B cell (primary cell): ENCODE measurements around the gene CAMTA1. TPM values are rescaled to one million over a fixed set of nuclear protein-coding genes. Genes with fewer than 3 reads are reported as not detected.

ENCODE experiments used
- ATAC-seq: fragments of 200-7000 bp; cut with Tn5 transposase; one replicate; pipeline ENCODE4 v1.10.0; 2021; ENCODE audit warnings: low read depth, mild to moderate bottlenecking, moderate number of reproducible peaks, moderate library complexity
- CTCF ChIA-PET: fragments of 350-600 bp; sonication (Branson Sonifier 250); formaldehyde crosslinking; loops from one replicate; lab custom pipeline; 2021; ENCODE audit warnings: antibody characterized with exemption, inconsistent platforms; lab: Charles Lee
- POLR2A ChIA-PET: fragments of 350-600 bp; sonication (Branson Sonifier 250); formaldehyde crosslinking; loops from one replicate; lab custom pipeline; 2021; ENCODE audit warnings: antibody characterized with exemption; lab: Charles Lee
- DNase-seq: peaks from one replicate; pipeline ENCODE4 v3.0.0; 2013
- H2AFZ ChIP-seq: 2 replicates; pipeline ENCODE4 v1.6.1; 2012; ENCODE audit warnings: mild to moderate bottlenecking, low read depth, low read length; ENCODE audit not compliant: insufficient read depth, poor library complexity, severe bottlenecking
- H3K27ac ChIP-seq, 2 donors: 1 replicate in 1 of 2; 2 replicates in 1 of 2; pipeline ENCODE4 v1.5.1; 2012 to 2013; ENCODE audit warnings: low read length in 2 of 2, mild to moderate bottlenecking in 2 of 2, moderate library complexity in 1 of 2
- H3K27me3 ChIP-seq, 4 experiments: fragments of 200-600 bp in 1 of 4; sonication (generic) in 1 of 4; replicated peaks in 1 of 4; 1 replicate in 2 of 4; 2 replicates in 2 of 4; pipeline versions ENCODE4 v1.6.1 to v1.7.0; 2013 to 2016; ENCODE audit warnings: low read length in 3 of 4, mild to moderate bottlenecking in 2 of 4, mixed read lengths in 1 of 4, moderate library complexity in 1 of 4; ENCODE audit not compliant: insufficient read depth in 4 of 4, control insufficient read depth in 3 of 4; ENCODE audit errors: control extremely low read depth in 1 of 4
- H3K36me3 ChIP-seq, 2 experiments: replicated peaks in 1 of 2; 1 replicate in 1 of 2; 2 replicates in 1 of 2; pipeline versions ENCODE4 v1.6.1 to v1.7.1; 2013; ENCODE audit warnings: low read length in 1 of 2; ENCODE audit not compliant: insufficient read depth in 2 of 2, control insufficient read depth in 1 of 2; ENCODE audit errors: control extremely low read depth in 1 of 2, extremely low read depth in 1 of 2
- H3K4me1 ChIP-seq, 2 donors: fragments of 200-600 bp in 1 of 2; sonication (generic) in 1 of 2; 1 replicate in 1 of 2; 2 replicates in 1 of 2; pipeline versions ENCODE4 v1.5.1 to v1.6.1; 2013 to 2017; ENCODE audit warnings: low read length in 2 of 2; ENCODE audit not compliant: control insufficient read depth in 2 of 2, insufficient read depth in 2 of 2
- H3K4me2 ChIP-seq: replicated peaks from 2 replicates; pipeline ENCODE3; 2012; ENCODE audit warnings: mild to moderate bottlenecking, low read depth, low read length; ENCODE audit not compliant: poor library complexity, severe bottlenecking
- H3K4me3 ChIP-seq, 5 experiments: fragments of 200-600 bp in 1 of 5; sonication (generic) in 1 of 5; 1 replicate in 3 of 5; 2 replicates in 2 of 5; pipeline versions ENCODE4 v1.5.1 to v1.7.0; 2011 to 2016; ENCODE audit warnings: low read length in 4 of 5, mild to moderate bottlenecking in 4 of 5, low read depth in 2 of 5, control low read depth in 1 of 5, moderate library complexity in 1 of 5; ENCODE audit not compliant: insufficient read depth in 1 of 5; ENCODE audit errors: control extremely low read depth in 1 of 5, extremely low read depth in 1 of 5
- H3K79me2 ChIP-seq: fragments of 200-600 bp; sonication (generic); one replicate; pipeline ENCODE4 v1.6.0; 2016; ENCODE audit warnings: low read length; ENCODE audit not compliant: control insufficient read depth, insufficient read depth
- H3K9ac ChIP-seq: fragments of 200-600 bp; sonication (generic); 2 replicates; pipeline ENCODE4 v1.6.1; 2017; ENCODE audit warnings: mild to moderate bottlenecking, low read length, moderate library complexity
- H3K9me3 ChIP-seq, 3 donors: one replicate each; pipeline versions ENCODE4 v1.6.1 to v1.7.1; 2013; ENCODE audit warnings: low read length in 2 of 3; ENCODE audit not compliant: control insufficient read depth in 2 of 3, insufficient read depth in 1 of 3; ENCODE audit errors: control extremely low read depth in 1 of 3
- H4K20me1 ChIP-seq: 2 replicates; pipeline ENCODE4 v1.6.0; 2012; ENCODE audit warnings: mild to moderate bottlenecking, low read length; ENCODE audit not compliant: insufficient read depth, control insufficient read depth, poor library complexity, severe bottlenecking
- H3K27ac Mint-ChIP-seq: one replicate; pipeline ENCODE4 v1.8.0; 2021; ENCODE audit warnings: mixed read lengths
- H3K27me3 Mint-ChIP-seq: one replicate; pipeline ENCODE4 v1.8.0; 2021; ENCODE audit warnings: mixed read lengths
- H3K4me1 Mint-ChIP-seq: one replicate; pipeline ENCODE4 v1.8.0; 2021; ENCODE audit warnings: mixed read lengths
- H3K4me3 Mint-ChIP-seq: one replicate; pipeline ENCODE4 v1.8.0; 2021; ENCODE audit warnings: mixed read lengths
- H3K9me3 Mint-ChIP-seq: one replicate; pipeline ENCODE4 v1.8.0; 2022; ENCODE audit warnings: mixed read lengths; ENCODE audit not compliant: insufficient read depth
- EZH2 ChIP-seq: IDR thresholded peaks from 2 replicates; pipeline ENCODE4 v1.6.1; 2012; ENCODE audit warnings: borderline replicate concordance, low read depth, mild to moderate bottlenecking, moderate library complexity, low read length; ENCODE audit not compliant: insufficient read depth, poor library complexity, severe bottlenecking
- WGBS: methylation state at CpG from one replicate; pipeline ENCODE4 v1.1.5; 2013; ENCODE audit warnings: missing lambda C conversion rate; ENCODE audit not compliant: insufficient coverage; 5-methylcytosine and 5-hydroxymethylcytosine counted together
- intact Hi-C: fragments of 100-400 bp; cut with micrococcal nuclease; formaldehyde crosslinking; loops from one replicate; pipeline ENCODE4 v1.10.0; 2022
- polyA plus RNA-seq: library from polyadenylated mRNA; depleted of rRNA; stranded (reverse); fragments of >200 nt; gene quantifications from 2 replicates; pipeline ENCODE4 v1.2.3, GENCODE V29; 2012
- total RNA-seq, 2 donors: library from RNA; stranded (reverse); fragments of 120-200 nt in 1 of 2; gene quantifications; 1 replicate in 1 of 2; 2 replicates in 1 of 2; pipeline versions ENCODE4 v1.2.3 to v1.2.4, GENCODE V29; 2013 to 2022
- TF ChIP-seq, protein P1 (sequence below): fragments of 200-600 bp; IDR thresholded peaks from one replicate; pipeline ENCODE4 v1.8.0; 2022; ENCODE audit warnings: antibody characterized with exemption, mild to moderate bottlenecking

Gene CAMTA1
- total and polyA plus RNA-seq, 2 donors (not counting 1 experiment from before 2014, with no cell fraction given) = 42.2 to 45.7 TPM

DNA sequence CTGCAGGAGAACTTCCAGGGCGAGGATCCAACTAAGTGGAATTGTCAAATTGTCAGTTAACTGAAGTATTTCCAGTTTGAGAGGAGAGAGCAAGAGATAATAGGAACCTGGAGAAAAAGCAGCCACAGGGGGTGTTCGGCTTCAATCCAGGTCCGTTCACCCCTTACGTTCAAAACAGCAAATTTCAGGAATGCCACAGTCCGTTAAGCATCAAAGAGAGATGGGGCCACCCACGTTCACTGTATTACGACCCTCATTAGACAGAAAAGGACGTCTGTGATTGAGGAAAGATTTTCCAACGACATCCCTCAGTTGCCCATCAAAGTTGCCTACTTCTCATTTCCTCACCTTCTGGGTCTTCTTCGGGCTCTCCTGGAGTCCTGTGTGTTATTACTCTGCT, 563.3 kb downstream of the CAMTA1 start:
- POLR2A ChIA-PET = no interaction called here
- WGBS = 83% methylated on average over 9 of the region's 10 CpGs

DNA sequence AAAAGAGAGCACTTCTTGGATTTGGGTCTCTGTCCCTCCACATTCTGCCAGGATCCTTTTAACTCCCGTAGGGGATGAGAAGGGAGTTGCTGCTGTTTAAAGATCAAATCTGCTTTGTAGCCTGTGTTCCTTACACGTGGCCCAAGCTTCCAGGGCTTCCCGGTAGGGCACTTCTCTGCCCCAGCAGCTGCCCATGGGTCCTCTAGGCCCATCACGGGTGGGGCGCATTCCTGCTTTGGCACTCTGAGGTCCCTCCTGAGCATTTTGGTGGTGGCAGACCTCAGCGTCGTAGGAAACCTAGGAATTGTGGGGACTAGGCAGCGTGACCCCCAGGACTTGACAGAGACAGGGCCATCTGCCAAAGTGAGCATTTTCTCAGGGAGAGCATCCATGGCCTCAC, 565.5 kb downstream of the CAMTA1 start:
- Histone ChIP-seq H3K79me2 (no peaks in the 10 kb centered on the region), H3K4me3 (no peak overlapping the region), H3K4me2 (no peak overlapping the region), H3K27ac (no peak overlapping the region), H3K9ac (no peak overlapping the region), H3K9me3 (peaks cover 0 to 3% (median 0%) of the 10 kb centered on the region in 3 donors), H4K20me1 (no peaks in the 10 kb centered on the region), H3K4me1 (no peaks in the 10 kb centered on the region), H3K27me3 (no peaks in the 10 kb centered on the region), H2AFZ (no peak overlapping the region), H3K36me3 (no peaks in the 10 kb centered on the region)
- ATAC-seq (no peak), DNase-seq (no peak)
- TF ChIP-seq EZH2 = no peak
- TF ChIP-seq, protein P1, sequence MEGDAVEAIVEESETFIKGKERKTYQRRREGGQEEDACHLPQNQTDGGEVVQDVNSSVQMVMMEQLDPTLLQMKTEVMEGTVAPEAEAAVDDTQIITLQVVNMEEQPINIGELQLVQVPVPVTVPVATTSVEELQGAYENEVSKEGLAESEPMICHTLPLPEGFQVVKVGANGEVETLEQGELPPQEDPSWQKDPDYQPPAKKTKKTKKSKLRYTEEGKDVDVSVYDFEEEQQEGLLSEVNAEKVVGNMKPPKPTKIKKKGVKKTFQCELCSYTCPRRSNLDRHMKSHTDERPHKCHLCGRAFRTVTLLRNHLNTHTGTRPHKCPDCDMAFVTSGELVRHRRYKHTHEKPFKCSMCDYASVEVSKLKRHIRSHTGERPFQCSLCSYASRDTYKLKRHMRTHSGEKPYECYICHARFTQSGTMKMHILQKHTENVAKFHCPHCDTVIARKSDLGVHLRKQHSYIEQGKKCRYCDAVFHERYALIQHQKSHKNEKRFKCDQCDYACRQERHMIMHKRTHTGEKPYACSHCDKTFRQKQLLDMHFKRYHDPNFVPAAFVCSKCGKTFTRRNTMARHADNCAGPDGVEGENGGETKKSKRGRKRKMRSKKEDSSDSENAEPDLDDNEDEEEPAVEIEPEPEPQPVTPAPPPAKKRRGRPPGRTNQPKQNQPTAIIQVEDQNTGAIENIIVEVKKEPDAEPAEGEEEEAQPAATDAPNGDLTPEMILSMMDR = no peak
- 85% methylated on average over 8 of the region's 8 CpGs for WGBS
- H3K4me1 Mint-ChIP-seq = no peaks in the 10 kb centered on the region
- POLR2A ChIA-PET = no interaction called here
- H3K4me3 Mint-ChIP-seq = no peak overlapping the region
- no peaks in the 10 kb centered on the region for H3K9me3 Mint-ChIP-seq
- CTCF ChIA-PET = no interaction called here
- peaks cover 10% of the 10 kb centered on the region for H3K27me3 Mint-ChIP-seq
- intact Hi-C loops = no loop called here
- no peak overlapping the region for H3K27ac Mint-ChIP-seq

More for the DNA sequence above, 563.3 kb downstream of the CAMTA1 start:
- H3K27me3 Mint-ChIP-seq = peaks cover 4% of the 10 kb centered on the region
- Histone ChIP-seq H3K9me3 (no peaks in the 10 kb centered on the region), H4K20me1 (no peaks in the 10 kb centered on the region), H3K4me2 (no peak overlapping the region), H3K79me2 (no peaks in the 10 kb centered on the region), H3K4me1 (no peaks in the 10 kb centered on the region), H3K27ac (no peak overlapping the region), H3K27me3 (no peaks in the 10 kb centered on the region), H3K9ac (no peak overlapping the region), H3K4me3 (no peak overlapping the region), H3K36me3 (no peaks in the 10 kb centered on the region), H2AFZ (no peak overlapping the region)
- TF ChIP-seq, protein P1 = no peak
- TF ChIP-seq EZH2 = no peak
- no peak overlapping the region for H3K4me3 Mint-ChIP-seq
- CTCF ChIA-PET = no interaction called here
- no peak for ATAC-seq
- intact Hi-C loops = no loop called here
- H3K4me1 Mint-ChIP-seq = no peaks in the 10 kb centered on the region
- DNase-seq = no peak
- no peak overlapping the region for H3K27ac Mint-ChIP-seq
- no peaks in the 10 kb centered on the region for H3K9me3 Mint-ChIP-seq
